ENCODE results near the gene GON4L.
A peak's percentile ranks its signal among the peaks of the same experiment; 100 is the strongest.
"Not testable (repeated sequence)": the region's sequence is repeated elsewhere in the genome, so short reads cannot be mapped to it uniquely, and the experiment has no call there.

GON4L gene

GRCh38 chr1:155813672-155814071, 43.3 kb downstream of the GON4L start:
- no peak for DNase-seq (ENCODE audit: low spot score)

- no peak for DNase-seq (ENCODE audit: low spot score)
Observed at GRCh38 chr1:155812878-155813277, 44.1 kb downstream of the GON4L start.

GRCh38 chr1:155809088-155809487, 47.9 kb downstream of the GON4L start:
- DNase-seq (ENCODE audit: low spot score): no peak

- DNase-seq (ENCODE audit: low spot score): no peak
Observed at GRCh38 chr1:155801149-155801548, 55.9 kb downstream of the GON4L start.

GRCh38 chr1:155795618-155796017, 61.4 kb downstream of the GON4L start:
- DNase-seq (ENCODE audit: low spot score): not testable (repeated sequence)

- no peak for DNase-seq (ENCODE audit: low spot score)
Observed at GRCh38 chr1:155794605-155795245, 62.3 kb downstream of the GON4L start.

GRCh38 chr1:155793213-155793612, 63.8 kb downstream of the GON4L start:
- DNase-seq (ENCODE audit: low spot score): no peak

- no peak for DNase-seq (ENCODE audit: low spot score)
Observed at GRCh38 chr1:155777582-155777981, 79.4 kb downstream of the GON4L start.

- DNase-seq (ENCODE audit: low spot score): peak; percentile 19
Observed at GRCh38 chr1:155776414-155776813, 80.6 kb downstream of the GON4L start.

- DNase-seq (ENCODE audit: low spot score): no peak
Observed at GRCh38 chr1:155773221-155773620, 83.8 kb downstream of the GON4L start.

GRCh38 chr1:155769257-155769656, 87.8 kb downstream of the GON4L start:
- no peak for DNase-seq (ENCODE audit: low spot score)

GRCh38 chr1:155767399-155767989, 89.5 kb downstream of the GON4L start:
- not testable (repeated sequence) for DNase-seq (ENCODE audit: low spot score)

- not testable (repeated sequence) for DNase-seq (ENCODE audit: low spot score)
Observed at GRCh38 chr1:155763989-155764388, 93.0 kb downstream of the GON4L start.

- peak; percentile 40 for DNase-seq (ENCODE audit: low spot score)
Observed at GRCh38 chr1:155763090-155763815, 93.8 kb downstream of the GON4L start.

- no peak for DNase-seq (ENCODE audit: low spot score)
Observed at GRCh38 chr1:155761736-155762405, 95.1 kb downstream of the GON4L start.

- DNase-seq (ENCODE audit: low spot score): no peak
Observed at GRCh38 chr1:155760751-155761475, 96.1 kb downstream of the GON4L start.

- no peak for DNase-seq (ENCODE audit: low spot score)
Observed at GRCh38 chr1:155759966-155760630, 96.9 kb downstream of the GON4L start.

- DNase-seq (ENCODE audit: low spot score): not testable (repeated sequence)
Observed at GRCh38 chr1:155759017-155759416, 98.0 kb downstream of the GON4L start.

- DNase-seq (ENCODE audit: low spot score): not testable (repeated sequence)
Observed at GRCh38 chr1:155748141-155748540, 108.9 kb downstream of the GON4L start.

GRCh38 chr1:155747586-155747985, 109.4 kb downstream of the GON4L start:
- not testable (repeated sequence) for DNase-seq (ENCODE audit: low spot score)

Measured in putamen (tissue), 1 donor.